GM18498 (cell line): ENCODE data around the gene SUSD2.

Source experiments
- ATAC-seq: cut with Tn5 transposase; IDR thresholded peaks from one replicate; pipeline ENCODE4 v1.9.1; 2021; ENCODE audit warnings: mild to moderate bottlenecking, moderate library complexity; ENCODE audit not compliant: unreplicated experiment

Gene SUSD2

GRCh38 chr22:24153353-24153752 lies 27.9 kb upstream of the SUSD2 start:
- no peak for ATAC-seq

- ATAC-seq, result no peak
Measured at GRCh38 chr22:24153959-24154358, 27.3 kb upstream of the SUSD2 start.

GRCh38 chr22:24154826-24155225 lies 26.5 kb upstream of the SUSD2 start:
- no peak for ATAC-seq

- ATAC-seq, result peak; percentile 34
Measured at GRCh38 chr22:24155627-24156140, 25.6 kb upstream of the SUSD2 start.

GRCh38 chr22:24156141-24156912 lies 25.0 kb upstream of the SUSD2 start:
- peak; percentile 40 for ATAC-seq

- peak; percentile 79 for ATAC-seq
Measured at GRCh38 chr22:24156913-24157821, 24.1 kb upstream of the SUSD2 start.

GRCh38 chr22:24157822-24158135 lies 23.5 kb upstream of the SUSD2 start:
- no peak for ATAC-seq

GRCh38 chr22:24159650-24160049 lies 21.6 kb upstream of the SUSD2 start:
- no peak for ATAC-seq

GRCh38 chr22:24160546-24160945 lies 20.7 kb upstream of the SUSD2 start:
- no peak for ATAC-seq

GRCh38 chr22:24161485-24161884 lies 19.8 kb upstream of the SUSD2 start:
- ATAC-seq, result no peak

GRCh38 chr22:24161909-24162308 lies 19.4 kb upstream of the SUSD2 start:
- no peak for ATAC-seq

- no peak for ATAC-seq
Measured at GRCh38 chr22:24162436-24162835, 18.9 kb upstream of the SUSD2 start.

- no peak for ATAC-seq
Measured at GRCh38 chr22:24164243-24164642, 17.0 kb upstream of the SUSD2 start.

GRCh38 chr22:24164940-24165339 lies 16.3 kb upstream of the SUSD2 start:
- ATAC-seq, result no peak

- ATAC-seq, result no peak
Measured at GRCh38 chr22:24165673-24166072, 15.6 kb upstream of the SUSD2 start.

- no peak for ATAC-seq
Measured at GRCh38 chr22:24166811-24167210, 14.5 kb upstream of the SUSD2 start.

GRCh38 chr22:24169439-24170058 lies 11.7 kb upstream of the SUSD2 start:
- ATAC-seq, result no peak

GRCh38 chr22:24170188-24170587 lies 11.1 kb upstream of the SUSD2 start:
- ATAC-seq, result no peak

- no peak for ATAC-seq
Measured at GRCh38 chr22:24170632-24171031, 10.7 kb upstream of the SUSD2 start.

- ATAC-seq, result no peak
Measured at GRCh38 chr22:24171822-24172221, 9.5 kb upstream of the SUSD2 start.

GRCh38 chr22:24175160-24175808 lies 6.0 kb upstream of the SUSD2 start:
- no peak for ATAC-seq
